ENCODE data around the gene OR10H4. TPM values are rescaled to one million over a fixed set of nuclear protein-coding genes. Genes with fewer than 3 reads are reported as not detected.

The OR10H4 gene
- total RNA-seq, 2 experiments from 2014 or later = not detected

DNA sequence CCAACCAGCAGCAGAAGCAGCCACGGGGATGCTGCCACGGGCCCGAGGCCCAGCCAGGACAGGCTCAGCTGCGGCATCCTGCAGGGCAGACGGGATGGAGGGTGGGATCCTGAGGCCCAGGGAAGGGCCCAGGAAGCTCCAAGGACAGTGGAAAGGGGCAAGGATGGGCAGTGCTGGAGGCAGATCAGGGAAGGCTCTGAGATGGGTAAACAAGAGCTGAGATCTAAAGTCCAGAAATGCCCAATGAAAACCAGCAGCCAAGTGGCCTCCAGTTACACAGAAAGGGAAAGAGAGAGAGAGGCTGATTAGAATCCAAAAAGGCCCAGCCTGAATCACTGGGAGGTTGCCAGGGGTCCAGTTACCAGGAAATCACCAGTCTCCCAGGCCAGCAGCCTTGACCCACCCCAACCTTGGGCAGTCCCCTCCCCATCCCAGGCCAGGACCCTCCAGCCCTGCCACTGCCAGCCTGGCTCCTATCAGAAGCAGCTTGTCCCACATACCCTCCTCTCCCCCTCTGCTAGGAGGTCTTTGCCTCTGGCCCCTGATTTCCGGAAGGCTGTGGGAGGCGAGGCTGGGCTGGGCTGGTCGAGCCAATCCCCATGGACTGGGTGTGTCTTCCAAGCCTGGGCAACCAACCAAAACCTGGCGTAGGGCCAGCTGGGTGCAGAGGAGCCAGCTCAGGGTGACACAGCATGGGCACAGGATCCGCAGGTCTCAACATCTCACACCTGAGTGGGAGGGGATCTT is 14.3 kb upstream of the OR10H4 start, which contains the start of gene CYP4F11:
TSS of gene CYP4F11 (minus strand) at position 198 of the 747 bp plus-strand sequence. CDS start at position 77, 121 bp downstream.
- Mint-ChIP-seq H3K27me3 (peaks cover 24% of the 10 kb centered on the region), H3K4me3 (no peak within 1 kb of the TSS), H3K27ac (no peak within 1 kb of the TSS), H3K4me1 (ENCODE audit: low read depth) (no peaks in the 10 kb centered on the region), H3K36me3 (ENCODE audit: low read depth) (peaks cover 5% of the 10 kb centered on the region), H3K9me3 (peaks cover 6% of the 10 kb centered on the region)
- POLR2A ChIA-PET = no interaction called here
- ATAC-seq (no peak), DNase-seq (no peak)
- TF ChIP-seq, protein P1, sequence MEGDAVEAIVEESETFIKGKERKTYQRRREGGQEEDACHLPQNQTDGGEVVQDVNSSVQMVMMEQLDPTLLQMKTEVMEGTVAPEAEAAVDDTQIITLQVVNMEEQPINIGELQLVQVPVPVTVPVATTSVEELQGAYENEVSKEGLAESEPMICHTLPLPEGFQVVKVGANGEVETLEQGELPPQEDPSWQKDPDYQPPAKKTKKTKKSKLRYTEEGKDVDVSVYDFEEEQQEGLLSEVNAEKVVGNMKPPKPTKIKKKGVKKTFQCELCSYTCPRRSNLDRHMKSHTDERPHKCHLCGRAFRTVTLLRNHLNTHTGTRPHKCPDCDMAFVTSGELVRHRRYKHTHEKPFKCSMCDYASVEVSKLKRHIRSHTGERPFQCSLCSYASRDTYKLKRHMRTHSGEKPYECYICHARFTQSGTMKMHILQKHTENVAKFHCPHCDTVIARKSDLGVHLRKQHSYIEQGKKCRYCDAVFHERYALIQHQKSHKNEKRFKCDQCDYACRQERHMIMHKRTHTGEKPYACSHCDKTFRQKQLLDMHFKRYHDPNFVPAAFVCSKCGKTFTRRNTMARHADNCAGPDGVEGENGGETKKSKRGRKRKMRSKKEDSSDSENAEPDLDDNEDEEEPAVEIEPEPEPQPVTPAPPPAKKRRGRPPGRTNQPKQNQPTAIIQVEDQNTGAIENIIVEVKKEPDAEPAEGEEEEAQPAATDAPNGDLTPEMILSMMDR (IDR thresholded peaks at IDR 0.05) = no peak
- intact Hi-C loops (cut with micrococcal nuclease) = no loop called here
- CTCF ChIA-PET = no interaction called here

DNA sequence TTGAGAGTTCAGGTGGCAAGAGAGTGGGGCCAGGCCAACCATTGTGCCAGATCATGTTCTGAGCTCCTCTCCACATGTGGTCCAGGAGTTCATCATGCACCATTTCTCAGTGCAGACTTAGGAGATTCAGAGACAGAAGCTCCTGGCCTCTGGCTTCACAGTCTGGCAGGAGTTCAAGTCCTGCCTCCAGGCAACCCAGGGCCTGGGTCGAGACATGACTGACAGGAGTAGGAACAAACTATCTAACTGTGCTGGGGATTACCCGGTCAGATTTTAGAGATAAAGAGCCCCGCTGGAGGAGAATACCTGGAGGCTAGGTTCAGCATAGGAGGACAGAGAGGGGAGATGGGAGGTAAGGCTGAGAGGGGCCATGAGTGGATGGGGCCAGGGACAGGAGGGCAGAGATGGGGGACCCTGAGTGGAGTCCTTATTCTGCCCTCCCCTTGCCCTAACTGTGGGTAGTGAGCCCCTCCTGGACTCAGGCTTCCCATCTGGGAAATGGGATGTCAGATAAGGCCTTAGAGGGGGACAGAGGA is 13.6 kb upstream of the OR10H4 start:
- DNase-seq = no peak
- Mint-ChIP-seq H3K4me1 (ENCODE audit: low read depth) (no peaks in the 10 kb centered on the region), H3K9me3 (peaks cover 6% of the 10 kb centered on the region), H3K4me3 (no peak overlapping the region), H3K27me3 (peaks cover 22% of the 10 kb centered on the region), H3K36me3 (ENCODE audit: low read depth) (peaks cover 5% of the 10 kb centered on the region), H3K27ac (no peak overlapping the region)
- intact Hi-C loops (cut with micrococcal nuclease) = no loop called here
- no peak for ATAC-seq
- ChIA-PET POLR2A (no interaction called here), CTCF (no interaction called here)
- TF ChIP-seq, protein P1 (IDR thresholded peaks at IDR 0.05) = no peak

DNA sequence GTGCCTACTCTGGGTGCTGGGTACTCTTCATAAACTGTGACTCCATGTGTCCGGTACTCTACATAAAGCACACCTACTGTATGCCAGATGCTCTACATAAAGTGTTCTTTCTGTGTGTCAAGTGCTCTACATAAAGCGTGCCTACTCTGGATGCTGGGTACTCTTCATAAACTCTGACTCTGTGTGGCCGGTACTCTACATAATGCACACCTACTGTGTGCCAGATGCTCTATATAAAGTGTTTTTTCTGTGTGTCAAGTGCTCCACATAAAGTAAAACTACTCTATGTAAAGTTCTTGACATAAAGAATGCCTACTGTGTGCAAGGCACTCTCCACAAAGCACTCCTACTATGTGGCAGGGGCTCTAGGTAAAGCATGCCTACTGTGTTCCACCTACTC is 12.6 kb upstream of the OR10H4 start:
- Mint-ChIP-seq H3K36me3 (ENCODE audit: low read depth) (peaks cover 2% of the 10 kb centered on the region), H3K27ac (no peak overlapping the region), H3K4me1 (ENCODE audit: low read depth) (no peaks in the 10 kb centered on the region), H3K9me3 (peaks cover 2% of the 10 kb centered on the region), H3K27me3 (peaks cover 21% of the 10 kb centered on the region), H3K4me3 (no peak overlapping the region)
- TF ChIP-seq, protein P1 (IDR thresholded peaks at IDR 0.05) = no peak
- intact Hi-C loops (cut with micrococcal nuclease) = no loop called here
- ATAC-seq = no peak
- no peak for DNase-seq
- ChIA-PET CTCF (no interaction called here), POLR2A (no interaction called here)

DNA sequence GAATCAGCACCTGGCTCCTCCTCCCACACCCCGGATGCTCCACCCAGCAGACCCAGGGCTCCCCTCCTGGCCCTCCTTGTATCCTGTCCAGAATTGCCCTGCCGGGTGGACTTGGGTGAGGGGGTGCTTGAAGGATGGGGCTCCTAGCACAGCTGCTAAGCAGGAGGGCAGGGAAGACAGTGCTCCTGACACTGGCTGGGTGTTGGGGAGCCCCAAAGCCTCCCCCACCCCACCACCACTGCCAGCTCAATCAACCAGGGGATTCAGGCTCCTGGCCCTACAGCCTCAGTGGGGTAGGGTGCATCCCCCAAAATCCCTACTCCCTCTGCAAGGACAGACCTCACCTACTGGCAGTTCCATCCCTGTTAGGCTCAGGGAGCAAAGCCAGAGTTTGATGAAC is 11.9 kb upstream of the OR10H4 start:
- no peaks in the 10 kb centered on the region for H3K4me1 Mint-ChIP-seq (ENCODE audit: low read depth)
- ChIA-PET CTCF (no interaction called here), POLR2A (no interaction called here)
- H3K9me3 Mint-ChIP-seq = no peaks in the 10 kb centered on the region
- H3K36me3 Mint-ChIP-seq (ENCODE audit: low read depth) = no peaks in the 10 kb centered on the region
- TF ChIP-seq, protein P1 (IDR thresholded peaks at IDR 0.05) = no peak
- DNase-seq (no peak), ATAC-seq (no peak)
- H3K27me3 Mint-ChIP-seq = peaks cover 20% of the 10 kb centered on the region
- H3K27ac Mint-ChIP-seq = no peak overlapping the region
- H3K4me3 Mint-ChIP-seq = no peak overlapping the region
- intact Hi-C loops (cut with micrococcal nuclease) = no loop called here

DNA sequence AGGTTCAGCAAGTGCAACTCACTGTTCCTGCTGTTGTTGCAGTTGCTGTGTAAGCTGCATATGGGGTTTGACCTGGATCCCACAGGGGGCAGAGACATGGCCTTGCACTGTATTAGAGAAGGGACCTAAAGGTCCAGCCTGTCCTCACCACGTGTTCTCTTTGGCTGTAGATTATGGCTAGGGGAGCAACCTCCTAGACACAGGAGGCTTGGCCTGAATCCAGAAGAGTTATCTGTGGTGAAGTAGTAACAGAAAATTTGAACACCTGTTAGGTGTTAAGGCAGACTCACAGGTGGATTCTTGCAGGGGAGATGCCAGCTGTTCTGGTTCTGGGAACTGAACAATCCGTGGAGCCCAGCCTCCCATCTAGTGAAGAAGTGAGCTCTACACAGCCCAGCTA is 11.0 kb upstream of the OR10H4 start:
- Mint-ChIP-seq H3K27me3 (peaks cover 20% of the 10 kb centered on the region), H3K27ac (no peak overlapping the region), H3K9me3 (no peaks in the 10 kb centered on the region), H3K36me3 (ENCODE audit: low read depth) (no peaks in the 10 kb centered on the region), H3K4me1 (ENCODE audit: low read depth) (no peaks in the 10 kb centered on the region), H3K4me3 (no peak overlapping the region)
- ChIA-PET POLR2A (no interaction called here), CTCF (no interaction called here)
- intact Hi-C loops (cut with micrococcal nuclease) = no loop called here
- ATAC-seq = no peak
- TF ChIP-seq, protein P1 (IDR thresholded peaks at IDR 0.05) = no peak
- DNase-seq = no peak

Data from activated CD8-positive, alpha-beta T cell treated with anti-CD3 and anti-CD28 coated beads for 36 hours (primary cell).